Measurements from ENCODE around the gene TCF7L2.

Gene TCF7L2

DNA sequence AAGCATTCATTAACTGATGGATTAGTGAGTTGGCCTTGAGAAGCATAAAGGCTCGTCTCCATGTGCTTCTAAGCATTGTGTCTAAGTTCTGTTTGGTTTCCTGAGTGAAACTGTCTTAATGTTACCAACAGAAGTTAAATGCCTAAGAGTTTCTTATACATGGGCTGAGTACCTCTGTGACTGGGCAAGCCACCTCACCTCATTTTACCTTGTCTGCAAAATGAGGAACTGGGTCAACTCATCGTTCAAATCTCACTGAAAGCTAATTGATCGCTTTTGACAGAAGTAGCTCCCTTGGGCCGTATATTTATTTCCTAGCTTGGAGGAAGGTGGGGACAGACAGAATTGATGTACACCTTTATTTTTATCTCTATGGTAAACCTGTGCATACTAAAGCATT is 88.9 kb downstream of the TCF7L2 start:
- DNase-seq (ENCODE audit: low read depth), result no peak
- TF ChIP-seq, protein P1, sequence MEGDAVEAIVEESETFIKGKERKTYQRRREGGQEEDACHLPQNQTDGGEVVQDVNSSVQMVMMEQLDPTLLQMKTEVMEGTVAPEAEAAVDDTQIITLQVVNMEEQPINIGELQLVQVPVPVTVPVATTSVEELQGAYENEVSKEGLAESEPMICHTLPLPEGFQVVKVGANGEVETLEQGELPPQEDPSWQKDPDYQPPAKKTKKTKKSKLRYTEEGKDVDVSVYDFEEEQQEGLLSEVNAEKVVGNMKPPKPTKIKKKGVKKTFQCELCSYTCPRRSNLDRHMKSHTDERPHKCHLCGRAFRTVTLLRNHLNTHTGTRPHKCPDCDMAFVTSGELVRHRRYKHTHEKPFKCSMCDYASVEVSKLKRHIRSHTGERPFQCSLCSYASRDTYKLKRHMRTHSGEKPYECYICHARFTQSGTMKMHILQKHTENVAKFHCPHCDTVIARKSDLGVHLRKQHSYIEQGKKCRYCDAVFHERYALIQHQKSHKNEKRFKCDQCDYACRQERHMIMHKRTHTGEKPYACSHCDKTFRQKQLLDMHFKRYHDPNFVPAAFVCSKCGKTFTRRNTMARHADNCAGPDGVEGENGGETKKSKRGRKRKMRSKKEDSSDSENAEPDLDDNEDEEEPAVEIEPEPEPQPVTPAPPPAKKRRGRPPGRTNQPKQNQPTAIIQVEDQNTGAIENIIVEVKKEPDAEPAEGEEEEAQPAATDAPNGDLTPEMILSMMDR (IDR thresholded peaks at IDR 0.05; ENCODE audit: control insufficient read depth, extremely low read depth, insufficient read depth), result no peak
- no peak overlapping the region for H3K4me3 ChIP-seq (ENCODE audit: low read depth, low read length)

DNA sequence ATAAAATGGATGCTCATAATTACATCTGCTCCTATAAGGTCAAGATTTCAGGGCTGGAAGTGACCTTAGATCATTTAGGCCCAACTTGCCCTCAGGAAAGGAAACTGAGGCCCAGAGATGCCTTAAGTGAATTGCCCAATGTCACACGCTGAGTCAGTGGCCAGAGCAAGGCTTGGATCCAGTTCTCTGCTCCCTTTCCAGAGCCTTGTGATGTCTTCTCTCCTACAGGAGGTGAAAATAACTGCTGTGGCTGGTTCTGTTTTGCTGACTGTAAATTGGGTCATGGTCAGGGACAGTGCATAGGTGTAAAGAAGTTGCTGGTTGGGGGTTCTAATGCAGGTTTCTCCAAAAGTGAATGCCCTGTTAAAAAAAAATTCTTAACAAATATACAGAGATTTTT is 91.3 kb downstream of the TCF7L2 start:
- TF ChIP-seq, protein P1 (IDR thresholded peaks at IDR 0.05; ENCODE audit: control insufficient read depth, extremely low read depth, insufficient read depth), result no peak
- no peak overlapping the region for H3K4me3 ChIP-seq (ENCODE audit: low read depth, low read length)
- DNase-seq (ENCODE audit: low read depth), result no peak

- no peak overlapping the region for H3K4me3 ChIP-seq (ENCODE audit: low read depth, low read length)
- TF ChIP-seq, protein P1 (IDR thresholded peaks at IDR 0.05; ENCODE audit: control insufficient read depth, extremely low read depth, insufficient read depth), result no peak
- no peak for DNase-seq (ENCODE audit: low read depth)
These were observed 92.0 kb downstream of the TCF7L2 start for GRCh38 chr10:113041841-113042750.

GRCh38 chr10:113042868-113043267 is 92.8 kb downstream of the TCF7L2 start:
- no peak overlapping the region for H3K4me3 ChIP-seq (ENCODE audit: low read depth, low read length)
- DNase-seq (ENCODE audit: low read depth), result no peak
- TF ChIP-seq, protein P1 (IDR thresholded peaks at IDR 0.05; ENCODE audit: control insufficient read depth, extremely low read depth, insufficient read depth), result no peak

- DNase-seq (ENCODE audit: low read depth), result no peak
- H3K4me3 ChIP-seq (ENCODE audit: low read depth, low read length), result no peak overlapping the region
- TF ChIP-seq, protein P1 (IDR thresholded peaks at IDR 0.05; ENCODE audit: control insufficient read depth, extremely low read depth, insufficient read depth), result no peak
These were observed 94.1 kb downstream of the TCF7L2 start for GRCh38 chr10:113044016-113044755.

GRCh38 chr10:113045147-113046055 is 95.4 kb downstream of the TCF7L2 start:
- H3K4me3 ChIP-seq (ENCODE audit: low read depth, low read length), result no peak overlapping the region
- TF ChIP-seq, protein P1 (IDR thresholded peaks at IDR 0.05; ENCODE audit: control insufficient read depth, extremely low read depth, insufficient read depth), result no peak
- DNase-seq (ENCODE audit: low read depth), result no peak

Data from LNCaP clone FGC (cell line).